ENCODE measurements around the gene PTDSS2.

- TF ChIP-seq CTCF (conservative IDR thresholded peaks at IDR 0.05; ENCODE audit: low read depth, low read length): no peak
- TF ChIP-seq EZH2 (IDR thresholded peaks at IDR 0.05; ENCODE audit: borderline replicate concordance, low read depth, low read length, poor library complexity, severe bottlenecking): no peak
These were observed 87.0 kb downstream of the PTDSS2 start, which contains the start of gene LRRC56 for GRCh38 chr11:536841-537621.

Measured in A673 (cell line).